Heart right ventricle (tissue), 16 donors: ENCODE data around the gene TRIM44. TPM values are rescaled to one million over a fixed set of nuclear protein-coding genes. Genes with fewer than 3 reads are reported as not detected.
"Not testable (repeated sequence)": the region's sequence is repeated elsewhere in the genome, so short reads cannot be mapped to it uniquely, and the experiment has no call there.

ENCODE experiments used
- ATAC-seq, 8 donors: fragments of 200-7000 bp; cut with Tn5 transposase; one replicate each; pipeline ENCODE4 v1.9.1; 2020; ENCODE audit warnings: mild to moderate bottlenecking in 8 of 8, moderate library complexity in 8 of 8, moderate number of reproducible peaks in 1 of 8
- DNase-seq, 2 donors: peaks; one replicate each; pipeline ENCODE4 v3.0.0-alpha.2; 2020
- H3K27ac ChIP-seq, 10 donors: fragments of 200-600 bp; sonication (generic) in 2 of 10; one replicate each; pipeline versions ENCODE4 v1.5.0 to v1.8.0; 2020 to 2022; ENCODE audit warnings: mild to moderate bottlenecking in 3 of 10
- H3K27me3 ChIP-seq, 7 donors: fragments of 200-600 bp; one replicate each; pipeline ENCODE4 v1.8.0; 2021 to 2022; ENCODE audit warnings: mild to moderate bottlenecking in 2 of 7
- H3K36me3 ChIP-seq, 9 donors: fragments of 200-600 bp; sonication (generic) in 1 of 9; one replicate each; pipeline versions ENCODE4 v1.5.0 to v1.8.0; 2020 to 2022; ENCODE audit warnings: mild to moderate bottlenecking in 2 of 9
- H3K4me1 ChIP-seq, 9 donors: fragments of 200-600 bp; sonication (generic) in 1 of 9; one replicate each; pipeline versions ENCODE4 v1.5.0 to v1.8.0; 2020 to 2022; ENCODE audit warnings: mild to moderate bottlenecking in 4 of 9
- H3K4me3 ChIP-seq, 10 donors: fragments of 200-600 bp; sonication (generic) in 2 of 10; one replicate each; pipeline versions ENCODE4 v1.5.0 to v1.8.0; 2020 to 2022; ENCODE audit warnings: mild to moderate bottlenecking in 7 of 10, moderate library complexity in 2 of 10
- H3K9me3 ChIP-seq, 11 donors: fragments of 200-600 bp in 10 of 11; sonication (generic) in 2 of 11; one replicate each; pipeline versions ENCODE4 v1.5.0 to v1.8.0; 2013 to 2022; ENCODE audit warnings: mild to moderate bottlenecking in 2 of 11, control low read depth in 1 of 11, moderate library complexity in 1 of 11
- CTCF ChIP-seq, 9 donors: fragments of 200-600 bp; sonication (generic) in 2 of 9; IDR thresholded peaks; one replicate each; pipeline versions ENCODE4 v1.5.0 to v1.8.0; 2021 to 2022; ENCODE audit warnings: antibody characterized with exemption in 9 of 9, mild to moderate bottlenecking in 5 of 9, moderate library complexity in 1 of 9
- WGBS, 2 donors: extraction: QIAGEN DNeasy Blood & Tissue Kit; methylation state at CpG; one replicate each; pipeline ENCODE4 v1.1.7; 2013; ENCODE audit warnings: inconsistent platforms in 1 of 2; 5-methylcytosine and 5-hydroxymethylcytosine counted together
- intact Hi-C, 10 donors: fragments of 100-400 bp; cut with DNase I; formaldehyde crosslinking; loops; one replicate each; pipeline versions ENCODE4 v1.11.1 to v1.14.2; 2022
- polyA plus RNA-seq, 2 donors: library from polyadenylated mRNA; stranded (reverse); fragments of 200-250 nt; gene quantifications; one replicate each; pipeline ENCODE4 v1.2.3, GENCODE V29; 2013
- total RNA-seq, 10 donors: library from RNA; stranded (reverse); fragmentation: NEBNext Ultra II Directional in 3 of 10; extraction: Animal tissue kit (Norgen Biotek cat#: 25700) in 3 of 10; gene quantifications; one replicate each; pipeline versions ENCODE4 v1.2.1 to v1.2.4, GENCODE V29; 2021 to 2023
- donor health status: Arrhythmogenic right ventricular cardiomyopathy.
- donor health status: ischemic (EF 13 %, LVEDD 7.1; RV severe dilation, severe dysfunction).
- donor health status: healthy with polysubstance abuse.
- donor health status: DM: no; HTN: yes; CAD: no.
- donor health status: DM: no; HTN: no; CAD: no.
- donor health status: ischemic (EF 25% LVEDD 6.9; RV normal size, moderate dysfunction).
- donor health status: ischemic (EF 25% LVEDD 5.7; RV mildly dilated, moderate dysfunction).
- donor health status: healthy.
- donor health status: DM: yes; HTN: yes; CAD: no.
- donor health status: Ischemic cardiomyopathy.
- donor health status: ischemic (EF 35%, LVEDD 5.7; RV mildly dilated, moderate dysfunction).
- donor health status: nonischemic (EF 11% LVEDD 7.7; RV severe dilation, severe dysfunction).
- donor health status: DM: yes; HTN: yes; CAD: no.
- donor health status: PGD.
- donor health status: ischemic (EF 29% LVEDD 5.4; RV normal size, mild dysfunction).
- donor health status: nonischemic (EF 23%, LVEDD 6.1; RV moderate dilation, normal function).

The TRIM44 gene
- total and polyA plus RNA-seq, 12 donors, result 6.4 to 59.2 (median 44.5) TPM

GRCh38 chr11:35763765-35764164, 101.2 kb downstream of the TRIM44 start:
- H3K36me3 ChIP-seq, result no peaks in the 10 kb centered on the region

GRCh38 chr11:35764417-35764816, 101.8 kb downstream of the TRIM44 start:
- no peak for ATAC-seq
- WGBS, 2 donors, result 74 to 79% methylated on average over 6 of the region's 6 CpGs
- TF ChIP-seq CTCF (IDR thresholded peaks at IDR 0.05), result no peak
- peaks cover 3 to 39% (median 17%) of the 10 kb centered on the region in 9 donors for H3K4me1 ChIP-seq
- no peak overlapping the region for H3K4me3 ChIP-seq
- H3K27ac ChIP-seq, result no peak overlapping the region
- no peaks in the 10 kb centered on the region for H3K36me3 ChIP-seq
- intact Hi-C loops, result no loop called here
- no peaks in the 10 kb centered on the region for H3K9me3 ChIP-seq
- no peak for DNase-seq
- H3K27me3 ChIP-seq, result no peaks in the 10 kb centered on the region

More at GRCh38 chr11:35763765-35764164, 101.2 kb downstream of the TRIM44 start:
- H3K9me3 ChIP-seq, result no peaks in the 10 kb centered on the region
- H3K4me1 ChIP-seq, result peaks cover 3 to 39% (median 17%) of the 10 kb centered on the region in 9 donors
- DNase-seq (no peak), ATAC-seq (no peak)
- TF ChIP-seq CTCF (IDR thresholded peaks at IDR 0.05), result no peak
- no peaks in the 10 kb centered on the region for H3K27me3 ChIP-seq
- intact Hi-C loops, result no loop called here
- no peak overlapping the region for H3K27ac ChIP-seq
- no peak overlapping the region for H3K4me3 ChIP-seq
- 94 to 97% methylated on average over 4 of the region's 4 CpGs for WGBS, 2 donors

GRCh38 chr11:35765211-35765610, 102.6 kb downstream of the TRIM44 start:
- Histone ChIP-seq H3K36me3 (no peaks in the 10 kb centered on the region), H3K4me3 (no peak overlapping the region), H3K27me3 (no peaks in the 10 kb centered on the region), H3K4me1 (peaks cover 3 to 39% (median 17%) of the 10 kb centered on the region in 9 donors), H3K27ac (no peak overlapping the region), H3K9me3 (peaks cover 0 to 5% (median 0%) of the 10 kb centered on the region in 11 donors)
- DNase-seq (no peak), ATAC-seq (no peak)
- WGBS, 2 donors, result 97 to 100% methylated on average over 1 of the region's 1 CpG
- intact Hi-C loops, result no loop called here
- no peak for TF ChIP-seq CTCF (IDR thresholded peaks at IDR 0.05)

GRCh38 chr11:35766651-35767050, 104.1 kb downstream of the TRIM44 start:
- no peak for DNase-seq
- Histone ChIP-seq H3K4me1 (peaks cover 3 to 29% (median 9%) of the 10 kb centered on the region in 9 donors), H3K27me3 (no peaks in the 10 kb centered on the region), H3K27ac (no peak overlapping the region), H3K4me3 (no peak overlapping the region), H3K9me3 (peaks cover 0 to 6% (median 0%) of the 10 kb centered on the region in 11 donors), H3K36me3 (no peaks in the 10 kb centered on the region)
- intact Hi-C loops, result no loop called here
- no peak for ATAC-seq
- 94 to 97% methylated on average over 4 of the region's 4 CpGs for WGBS, 2 donors
- TF ChIP-seq CTCF (IDR thresholded peaks at IDR 0.05), result no peak

- H3K4me1 ChIP-seq, H3K27ac ChIP-seq, H3K36me3 ChIP-seq, intact Hi-C loops, H3K4me3 ChIP-seq, ATAC-seq, DNase-seq, H3K27me3 ChIP-seq: not testable (repeated sequence)
- 74 to 76% methylated on average over 1 of the region's 1 CpG for WGBS, 2 donors
- peaks cover 0 to 26% (median 5%) of the 10 kb centered on the region in 11 donors for H3K9me3 ChIP-seq
These were observed 107.8 kb downstream of the TRIM44 start for GRCh38 chr11:35770425-35770824.
